Uterus (tissue), 2 donors: ENCODE measurements around the gene USP7.

ENCODE experiments used
- POLR2A ChIP-seq, 2 donors: fragments of 450-650 bp; IDR thresholded peaks; one replicate each; pipeline ENCODE4 v1.6.1; 2016; ENCODE audit warnings: antibody characterized with exemption in 2 of 2, mild to moderate bottlenecking in 1 of 2, moderate library complexity in 1 of 2
- TF ChIP-seq, protein P1 (sequence below), 4 experiments: fragments of 200-600 bp in 2 of 4; fragments of 450-650 bp in 2 of 4; sonication (generic) in 2 of 4; IDR thresholded peaks; one replicate each; pipeline ENCODE4 v1.5.1; 2016 to 2019; ENCODE audit warnings: antibody characterized with exemption in 4 of 4, mild to moderate bottlenecking in 2 of 4, moderate library complexity in 1 of 4

DNA sequence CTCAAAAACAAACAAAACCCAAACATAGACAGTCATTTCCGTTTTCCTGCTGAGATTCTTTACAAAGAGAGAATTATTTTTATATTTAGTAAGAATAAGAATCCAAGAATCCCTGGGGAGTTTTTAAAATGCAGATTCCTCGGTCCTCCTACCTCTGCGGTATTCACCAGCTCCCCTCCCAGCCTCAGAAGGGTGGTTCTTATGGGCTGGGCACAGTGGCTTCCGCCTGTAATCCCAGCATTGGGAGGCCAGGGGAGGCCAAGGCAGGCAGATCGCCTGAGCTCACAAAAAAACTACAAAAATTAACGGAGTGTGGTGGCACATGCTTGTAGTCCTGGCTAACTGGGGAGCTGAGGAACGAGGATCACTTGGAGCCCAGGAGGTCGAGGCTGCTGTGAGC lies 26.7 kb upstream of the USP7 start:
- TF ChIP-seq, protein P1, sequence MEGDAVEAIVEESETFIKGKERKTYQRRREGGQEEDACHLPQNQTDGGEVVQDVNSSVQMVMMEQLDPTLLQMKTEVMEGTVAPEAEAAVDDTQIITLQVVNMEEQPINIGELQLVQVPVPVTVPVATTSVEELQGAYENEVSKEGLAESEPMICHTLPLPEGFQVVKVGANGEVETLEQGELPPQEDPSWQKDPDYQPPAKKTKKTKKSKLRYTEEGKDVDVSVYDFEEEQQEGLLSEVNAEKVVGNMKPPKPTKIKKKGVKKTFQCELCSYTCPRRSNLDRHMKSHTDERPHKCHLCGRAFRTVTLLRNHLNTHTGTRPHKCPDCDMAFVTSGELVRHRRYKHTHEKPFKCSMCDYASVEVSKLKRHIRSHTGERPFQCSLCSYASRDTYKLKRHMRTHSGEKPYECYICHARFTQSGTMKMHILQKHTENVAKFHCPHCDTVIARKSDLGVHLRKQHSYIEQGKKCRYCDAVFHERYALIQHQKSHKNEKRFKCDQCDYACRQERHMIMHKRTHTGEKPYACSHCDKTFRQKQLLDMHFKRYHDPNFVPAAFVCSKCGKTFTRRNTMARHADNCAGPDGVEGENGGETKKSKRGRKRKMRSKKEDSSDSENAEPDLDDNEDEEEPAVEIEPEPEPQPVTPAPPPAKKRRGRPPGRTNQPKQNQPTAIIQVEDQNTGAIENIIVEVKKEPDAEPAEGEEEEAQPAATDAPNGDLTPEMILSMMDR (IDR thresholded peaks at IDR 0.05) = no peak
- TF ChIP-seq POLR2A (IDR thresholded peaks at IDR 0.05) = no peak
